AG20443 (cell line): ENCODE data around the gene DESI1.
"Not testable (repeated sequence)": the region's sequence is repeated elsewhere in the genome, so short reads cannot be mapped to it uniquely, and the experiment has no call there.

ENCODE experiments used
- DNase-seq: peaks from one replicate; pipeline ENCODE4 v3.0.0; 2012; ENCODE audit warnings: low spot score, mixed read lengths

Gene DESI1

DNA sequence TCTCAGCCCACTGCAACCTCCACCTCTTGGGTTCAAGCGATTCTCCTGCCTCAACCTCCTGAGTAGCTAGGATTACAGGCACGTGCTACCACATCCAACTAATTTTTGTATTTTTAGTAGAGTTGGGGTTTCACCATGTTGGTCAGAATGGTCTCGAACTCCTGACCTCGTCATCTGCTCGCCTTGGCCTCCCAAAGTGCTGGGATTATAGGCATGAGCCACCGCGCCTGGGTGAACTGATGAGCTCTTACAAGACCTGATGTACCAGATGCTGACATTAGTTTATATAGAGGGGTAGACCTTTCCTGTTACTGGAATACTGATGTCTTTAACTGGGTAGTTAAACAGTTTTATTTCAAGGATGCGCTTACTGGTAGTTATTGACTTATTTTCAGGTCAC lies 13.8 kb upstream of the DESI1 start:
- not testable (repeated sequence) for DNase-seq

DNA sequence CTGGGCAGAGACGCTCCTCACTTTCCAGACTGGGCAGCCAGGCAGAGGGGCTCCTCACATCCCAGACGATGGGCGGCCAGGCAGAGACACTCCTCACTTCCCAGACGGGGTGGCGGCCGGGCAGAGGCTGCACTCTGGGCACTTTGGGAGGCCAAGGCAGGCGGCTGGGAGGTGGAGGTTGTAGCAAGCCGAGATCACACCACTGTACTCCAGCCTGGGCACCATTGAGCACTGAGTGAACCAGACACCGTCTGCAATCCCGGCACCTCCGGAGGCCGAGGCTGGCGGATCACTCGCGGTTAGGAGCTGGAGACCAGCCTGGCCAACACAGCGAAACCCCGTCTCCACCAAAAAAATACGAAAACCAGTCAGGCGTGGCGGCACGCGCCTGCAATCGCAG lies 10.8 kb upstream of the DESI1 start:
- DNase-seq = not testable (repeated sequence)

DNA sequence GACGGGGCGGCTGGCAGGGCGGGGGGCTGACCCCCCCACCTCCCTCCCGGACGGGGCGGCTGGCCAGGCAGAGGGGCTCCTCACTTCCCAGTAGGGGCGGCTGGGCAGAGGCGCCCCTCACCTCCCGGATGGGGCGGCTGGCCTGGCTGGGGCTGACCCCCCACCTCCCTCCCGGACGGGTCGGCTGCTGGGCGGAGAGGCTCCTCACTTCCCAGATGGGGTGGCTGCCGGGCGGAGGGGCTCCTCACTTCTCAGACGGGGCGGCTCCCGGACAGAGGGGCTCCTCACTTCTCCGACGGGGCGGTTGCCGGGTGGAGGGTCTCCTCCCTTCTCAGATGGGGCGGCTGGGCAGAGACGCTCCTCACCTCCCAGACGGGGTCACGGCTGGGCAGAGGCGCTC lies 10.3 kb upstream of the DESI1 start:
- not testable (repeated sequence) for DNase-seq

DNA sequence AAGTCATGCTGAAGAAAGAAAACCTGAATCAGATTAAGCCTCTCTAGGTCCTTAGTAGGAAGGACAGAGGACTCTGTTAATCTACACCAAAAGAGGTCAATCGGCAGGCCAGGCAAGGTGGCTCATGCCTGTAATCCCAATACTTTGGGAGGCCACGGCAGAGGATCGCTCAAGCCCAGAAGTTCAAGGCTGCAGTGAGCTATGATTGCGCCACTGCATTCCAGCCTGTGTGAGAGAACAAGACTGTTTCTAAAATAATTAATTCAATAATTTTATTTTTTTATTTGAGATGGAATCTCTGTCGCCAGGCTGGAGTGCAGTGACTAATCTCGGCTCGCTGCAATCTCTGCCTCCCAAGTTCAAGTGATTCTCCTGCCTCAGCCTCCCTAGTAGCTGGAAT lies 4.7 kb upstream of the DESI1 start:
- DNase-seq = no peak

DNA sequence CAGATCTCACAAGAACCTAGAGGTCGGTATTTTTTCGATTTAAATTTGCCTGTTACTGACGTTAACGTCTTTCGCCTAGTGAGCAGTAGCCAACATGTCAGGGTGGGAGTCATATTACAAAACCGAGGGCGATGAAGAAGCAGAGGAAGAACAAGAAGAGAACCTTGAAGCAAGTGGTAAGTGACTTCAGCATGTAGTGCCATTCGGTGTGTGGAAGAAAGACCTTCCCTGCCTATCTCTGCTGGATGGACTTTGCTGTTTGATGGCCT lies 1.0 kb upstream of the DESI1 start:
- no peak for DNase-seq

DNA sequence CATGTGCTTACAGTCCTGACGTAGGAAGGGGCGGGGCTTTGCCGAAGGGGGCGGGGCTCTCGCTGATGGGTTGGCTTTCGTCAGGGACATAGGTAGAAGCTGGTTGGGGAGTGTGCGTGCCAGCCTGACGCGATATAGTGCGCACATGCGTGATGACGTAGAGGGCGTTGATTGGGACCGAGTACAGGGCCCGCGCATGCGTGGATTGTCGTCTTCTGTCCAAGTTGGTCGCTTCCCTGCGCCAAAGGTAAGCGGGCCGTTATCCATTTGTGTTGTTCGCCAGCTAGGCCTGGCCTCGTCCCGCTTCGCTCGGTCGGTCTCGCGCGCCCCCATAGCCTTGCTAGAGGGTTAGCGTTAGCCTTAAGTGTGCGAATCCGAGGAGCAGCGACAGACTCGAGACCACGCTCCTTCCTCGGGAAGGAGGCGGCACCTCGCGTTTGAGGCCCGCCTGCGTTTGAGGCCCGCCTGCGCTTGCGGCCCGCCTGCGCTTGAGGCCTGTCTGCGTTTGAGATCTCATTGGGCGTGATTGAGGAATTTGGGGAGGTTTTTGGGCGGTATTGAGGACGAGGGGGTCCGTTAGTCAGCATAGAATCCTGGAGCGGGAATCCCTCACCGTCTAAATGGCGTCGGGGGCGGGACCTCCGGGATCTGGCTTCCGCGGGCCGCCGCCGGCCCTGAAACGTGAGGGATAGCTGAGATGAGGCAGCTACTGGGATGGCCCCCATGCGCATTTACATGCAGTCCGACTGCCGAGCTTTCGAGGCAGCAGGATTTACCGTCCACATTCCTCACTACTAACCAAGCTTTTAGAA lies 462 bp upstream of the DESI1 start, which contains the start of gene XRCC6:
TSS of gene XRCC6 (plus strand) at position 197 of the 812 bp plus-strand sequence. CDS start 710 bp downstream, outside the sequence.
- DNase-seq = peak; percentile 100

DNA sequence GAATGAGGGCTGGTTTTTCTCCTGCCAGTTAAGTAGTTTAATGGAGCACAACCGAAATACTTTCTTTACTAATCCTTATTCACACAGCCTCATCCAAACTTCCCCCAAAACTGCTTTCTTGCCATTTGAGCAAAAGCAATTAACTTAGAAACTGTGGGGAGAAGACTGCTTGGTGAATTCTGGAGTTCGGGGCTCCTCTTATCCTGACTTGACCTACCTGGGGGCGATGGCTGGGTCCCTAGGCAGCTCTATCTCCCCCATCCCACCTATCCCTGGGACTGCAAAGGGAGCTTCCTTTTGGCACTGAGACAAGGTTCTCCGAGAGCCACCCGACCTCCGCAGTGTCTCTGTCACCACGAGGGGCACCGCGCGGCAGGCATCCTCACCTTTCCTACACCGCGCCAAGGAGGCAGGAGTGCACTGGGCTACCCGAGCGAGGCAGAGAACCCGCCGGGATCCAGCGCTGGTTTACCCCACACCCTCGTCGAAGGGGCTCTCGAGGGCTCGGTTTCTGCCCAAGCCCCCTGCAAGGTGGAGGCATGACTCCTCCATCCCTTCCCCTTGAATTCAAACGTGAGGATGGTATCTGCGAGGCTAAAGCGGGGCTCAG lies 759 bp downstream of the DESI1 start:
- peak; percentile 37 for DNase-seq

DNA sequence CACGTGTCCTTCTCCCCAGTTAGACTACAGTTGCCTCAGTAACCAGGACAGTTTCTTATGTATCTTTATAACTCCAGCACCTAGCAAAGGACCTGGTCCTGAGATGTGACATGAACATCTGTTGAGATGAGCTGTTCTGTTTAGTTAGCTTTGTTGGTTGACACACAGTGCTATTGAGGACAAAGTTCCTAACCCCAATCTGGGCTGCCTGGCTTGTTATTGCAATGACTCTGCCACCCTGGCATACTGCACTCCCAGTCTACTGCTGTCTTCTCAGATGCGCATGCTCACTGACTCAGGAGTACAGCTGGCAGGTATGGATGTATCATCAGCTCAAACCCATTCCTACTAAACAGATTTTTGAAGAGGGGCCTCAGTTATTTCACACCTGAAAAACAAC lies 7.4 kb downstream of the DESI1 start:
- DNase-seq = no peak

DNA sequence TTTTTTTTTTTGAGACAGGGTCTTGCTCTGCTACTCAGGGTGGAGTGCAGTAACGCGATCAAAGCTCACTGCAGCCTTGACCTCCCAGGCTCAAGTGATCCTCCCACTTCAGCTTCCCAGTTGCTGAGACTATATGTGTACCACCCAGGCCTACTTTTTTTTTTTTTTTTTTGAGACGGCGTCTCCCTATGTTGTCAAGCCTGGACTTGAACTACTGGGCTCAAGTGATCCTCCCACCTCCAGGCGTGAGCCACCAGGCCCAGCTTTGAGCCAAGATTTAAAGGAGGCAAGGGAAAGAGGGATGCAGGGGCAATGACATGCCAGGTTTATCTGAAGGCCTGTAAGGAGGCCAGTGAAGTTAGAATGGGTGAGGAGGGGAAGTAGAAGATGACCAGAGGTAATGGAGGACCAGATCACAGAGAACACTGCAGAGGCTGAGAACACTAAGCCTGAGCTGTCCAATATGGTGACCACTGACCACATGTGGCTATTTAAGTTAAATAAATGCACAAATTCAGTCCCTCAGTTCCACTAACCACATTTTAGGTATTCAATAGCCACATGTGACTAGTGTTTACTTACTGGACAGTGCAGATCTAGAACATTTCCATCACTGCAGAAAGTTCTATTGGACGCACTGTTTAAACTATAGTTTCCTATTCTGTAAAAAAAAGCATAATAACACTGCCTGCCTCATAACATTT lies 8.1 kb downstream of the DESI1 start:
- DNase-seq = no peak

DNA sequence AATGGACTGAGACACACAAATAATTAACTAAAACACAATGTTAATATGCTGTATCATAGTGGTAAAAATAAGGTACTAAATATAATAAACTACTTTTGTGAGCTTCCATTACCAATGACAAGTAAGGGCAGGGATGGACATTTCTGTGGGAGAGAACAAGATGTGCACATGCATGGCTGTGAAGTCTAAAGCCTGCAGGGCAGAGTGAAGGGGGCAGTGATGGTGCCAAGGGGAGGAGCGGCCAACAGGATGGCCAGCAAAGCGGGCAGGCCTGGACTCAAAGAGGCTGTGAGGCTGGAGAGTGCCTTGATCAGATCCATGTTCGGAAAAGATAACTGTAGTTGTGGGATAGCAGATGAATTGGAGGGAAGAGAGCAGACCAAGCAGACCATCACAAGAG lies 12.5 kb downstream of the DESI1 start:
- DNase-seq = no peak

DNA sequence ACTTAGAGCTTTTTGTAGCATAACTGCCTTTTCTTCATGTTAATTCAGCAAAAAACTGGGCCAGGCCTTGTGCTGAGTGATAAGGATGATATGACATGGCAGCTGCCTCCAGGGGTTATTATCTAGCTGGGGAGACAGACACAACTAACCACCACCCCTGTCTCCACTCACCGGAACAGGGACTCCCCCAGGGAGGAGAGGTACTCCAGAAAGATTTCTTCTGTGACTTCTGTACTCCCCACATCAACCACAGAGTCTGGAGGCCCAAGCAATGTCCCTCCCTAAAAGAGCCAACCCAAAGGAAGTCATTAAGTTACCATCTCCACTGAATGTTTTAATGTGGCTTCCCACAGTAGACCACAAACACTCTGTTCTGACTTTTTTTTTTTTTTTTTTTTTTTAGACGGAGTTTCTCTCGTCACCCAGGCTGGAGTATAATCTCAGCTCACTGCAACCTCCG lies 16.9 kb downstream of the DESI1 start:
- DNase-seq = no peak

DNA sequence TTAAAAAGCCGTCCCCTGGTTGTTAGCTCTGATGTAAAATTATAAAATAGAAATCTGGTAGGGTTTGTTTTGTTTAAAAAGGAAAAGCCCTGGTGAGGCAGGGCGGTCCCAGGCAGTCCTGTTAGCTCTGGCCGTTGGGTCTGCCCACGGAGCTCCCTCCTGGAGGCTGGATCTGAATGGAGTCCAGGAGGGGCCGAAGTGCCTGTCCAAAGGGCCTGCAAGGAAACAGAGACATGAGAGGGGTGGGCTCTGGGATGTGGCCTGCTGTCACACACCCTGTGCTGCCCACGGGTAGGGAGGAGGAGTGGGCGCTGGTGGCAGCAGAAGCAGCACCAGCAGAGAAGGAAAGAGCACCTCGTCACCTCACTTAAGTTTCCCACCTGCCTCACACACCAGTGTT lies 19.9 kb downstream of the DESI1 start:
- no peak for DNase-seq

DNA sequence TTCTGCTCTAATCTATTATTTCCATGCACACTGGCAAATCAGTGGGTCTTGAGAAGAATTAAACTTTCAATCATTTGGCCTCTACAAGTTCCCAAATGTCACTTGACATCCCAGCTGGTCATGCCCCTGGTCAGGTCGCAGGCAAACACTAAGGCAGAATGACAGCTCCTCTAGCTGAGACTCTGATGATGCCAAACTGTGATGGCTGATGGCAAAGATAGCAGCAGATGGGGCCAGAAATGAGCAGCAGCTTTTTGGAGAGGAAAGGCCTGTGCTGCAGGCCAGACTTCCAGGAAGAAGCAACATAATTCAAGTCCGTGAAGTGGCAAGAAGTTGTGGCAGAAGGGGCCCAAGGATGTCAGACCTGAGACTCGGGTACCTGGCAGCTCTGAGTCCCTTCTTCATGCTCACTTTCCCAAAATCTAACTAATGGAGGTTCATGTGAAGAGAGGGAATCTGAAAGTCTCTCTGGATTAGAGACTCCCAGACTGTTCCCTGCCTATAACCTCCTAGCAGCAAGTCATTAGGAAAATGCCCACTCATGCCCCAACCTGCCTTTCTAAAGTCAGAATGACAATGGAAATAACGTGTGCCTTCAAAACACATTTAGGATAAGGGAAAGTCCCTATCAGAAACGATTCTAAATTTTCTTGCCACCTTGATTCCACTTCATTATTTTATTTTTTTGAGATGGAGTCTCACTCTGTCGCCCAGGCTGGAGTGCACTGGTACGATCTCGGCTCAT lies 21.8 kb downstream of the DESI1 start:
- no peak for DNase-seq

DNA sequence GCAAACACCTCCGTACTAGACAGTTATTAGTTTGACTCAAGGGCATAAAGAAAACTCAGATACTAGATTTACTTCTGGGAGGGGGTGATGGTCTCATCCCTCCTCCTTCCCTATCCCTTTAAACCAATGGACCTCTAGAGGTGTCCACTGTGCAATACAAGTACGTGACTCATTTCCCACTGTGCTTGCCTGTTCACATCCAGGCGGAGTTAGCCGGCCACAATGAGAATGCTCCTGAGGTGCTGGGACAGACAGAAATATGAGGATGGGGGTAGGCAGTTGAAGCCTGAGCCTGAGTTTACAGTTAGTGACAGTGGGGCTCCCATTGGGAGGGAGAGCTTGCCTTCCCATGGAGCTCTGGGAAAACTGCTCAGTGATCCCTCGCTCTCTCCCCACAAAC lies 22.8 kb downstream of the DESI1 start:
- peak; percentile 74 for DNase-seq

DNA sequence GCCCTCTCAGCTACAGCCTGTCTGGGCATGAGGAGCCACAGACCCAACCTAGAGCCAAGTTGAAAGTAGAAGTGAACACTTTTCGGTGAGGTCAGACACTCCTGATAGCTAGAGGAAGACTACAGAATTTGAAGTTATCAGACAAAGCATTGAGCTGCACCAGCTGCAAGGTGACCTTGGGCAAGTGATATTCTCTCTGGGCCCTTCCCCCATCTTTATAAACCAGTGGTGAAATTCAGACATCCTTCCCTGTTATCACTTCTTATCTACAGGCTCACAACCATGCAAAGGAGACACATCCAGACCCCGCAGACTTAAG lies 23.2 kb downstream of the DESI1 start:
- no peak for DNase-seq

DNA sequence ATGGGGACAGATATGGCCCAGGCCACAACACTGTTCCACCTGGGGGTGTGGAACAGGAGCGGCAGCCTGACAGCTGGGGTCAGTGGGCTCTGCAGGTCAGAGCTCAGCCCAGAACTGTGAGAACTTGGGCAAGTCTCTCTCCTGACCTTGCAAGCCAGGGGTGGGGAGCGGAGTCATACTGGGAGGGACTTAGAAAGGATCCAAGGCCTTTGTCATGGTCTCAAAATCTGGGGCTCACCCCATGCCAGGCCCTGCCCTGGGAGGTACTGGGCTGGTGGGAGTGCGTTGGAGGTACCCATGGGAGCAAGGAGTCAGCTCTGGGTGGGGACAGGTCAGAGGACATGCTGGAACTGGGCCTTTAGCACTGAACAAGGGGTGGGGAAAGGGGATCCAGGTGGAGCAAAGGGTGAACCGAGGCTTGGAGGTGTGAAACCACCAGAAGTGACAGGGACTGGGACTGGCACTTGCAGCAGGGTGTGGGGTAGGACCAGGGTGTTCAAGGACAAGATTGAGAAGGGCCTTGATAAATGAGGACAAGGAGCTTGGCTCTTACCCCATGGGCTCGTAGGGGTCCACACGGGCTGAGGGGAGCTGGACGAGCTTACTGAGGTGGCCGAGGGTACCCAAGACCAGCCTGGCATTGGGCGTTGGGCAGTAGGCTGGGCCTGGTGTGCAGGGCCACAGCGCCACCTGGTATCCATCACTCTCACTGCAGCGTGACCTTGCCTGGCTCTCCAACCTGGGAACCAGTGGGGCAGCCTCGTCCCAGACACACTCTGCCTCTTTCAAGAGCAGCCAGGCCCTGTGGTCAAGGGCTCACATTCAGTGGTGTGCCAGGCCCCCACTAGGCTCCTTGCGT lies 23.8 kb downstream of the DESI1 start:
- DNase-seq = peak; percentile 80

DNA sequence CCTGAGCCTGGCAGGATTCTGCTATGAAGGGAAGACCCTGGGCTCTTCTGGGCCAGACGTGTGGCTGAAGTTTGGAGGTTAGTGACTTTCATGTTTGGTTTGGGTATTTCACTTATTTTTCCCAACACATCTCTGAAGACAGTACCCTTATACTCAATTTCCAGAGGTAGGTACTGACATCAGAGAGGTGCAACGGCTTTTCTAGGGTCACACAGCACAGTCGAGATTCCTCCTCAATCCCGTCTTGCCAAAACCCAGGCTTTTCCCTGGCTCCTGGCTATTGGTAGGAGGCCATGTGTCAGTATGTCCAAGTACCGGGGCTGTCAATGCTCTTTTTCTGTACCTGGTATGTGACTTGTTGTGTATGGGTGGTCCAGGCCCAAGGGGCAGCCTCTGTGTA lies 25.1 kb downstream of the DESI1 start:
- DNase-seq = no peak

DNA sequence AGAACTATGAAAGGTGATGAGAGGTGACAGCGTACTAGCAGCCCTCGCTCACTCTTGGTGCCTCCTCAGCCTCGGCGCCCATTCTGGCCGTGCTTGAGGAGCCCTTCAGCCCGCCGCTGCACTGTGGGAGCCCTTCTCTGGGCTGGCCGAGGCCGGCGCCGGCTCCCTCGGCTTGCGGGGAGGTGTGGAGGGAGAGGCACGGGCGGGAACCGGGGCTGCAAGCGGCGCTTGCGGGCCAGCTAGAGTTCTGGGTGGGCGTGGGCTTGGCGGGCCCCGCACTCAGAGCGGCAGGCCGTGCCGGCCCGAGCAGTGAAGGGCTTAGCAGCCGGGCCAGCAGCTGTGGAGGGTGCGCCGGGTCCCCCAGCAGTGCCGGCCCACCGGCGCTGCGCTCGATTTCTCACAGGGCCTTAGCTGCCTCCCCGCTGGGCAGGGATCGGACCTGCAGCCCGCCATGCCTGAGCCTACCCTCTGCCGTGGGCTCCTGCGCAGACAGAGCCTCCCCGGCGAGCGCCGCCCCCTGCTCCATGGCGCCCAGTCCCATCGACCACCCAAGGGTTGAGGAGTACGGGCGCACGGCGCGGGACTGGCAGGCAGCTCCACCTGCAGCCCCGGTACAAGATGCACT lies 27.4 kb downstream of the DESI1 start:
- not testable (repeated sequence) for DNase-seq

DNA sequence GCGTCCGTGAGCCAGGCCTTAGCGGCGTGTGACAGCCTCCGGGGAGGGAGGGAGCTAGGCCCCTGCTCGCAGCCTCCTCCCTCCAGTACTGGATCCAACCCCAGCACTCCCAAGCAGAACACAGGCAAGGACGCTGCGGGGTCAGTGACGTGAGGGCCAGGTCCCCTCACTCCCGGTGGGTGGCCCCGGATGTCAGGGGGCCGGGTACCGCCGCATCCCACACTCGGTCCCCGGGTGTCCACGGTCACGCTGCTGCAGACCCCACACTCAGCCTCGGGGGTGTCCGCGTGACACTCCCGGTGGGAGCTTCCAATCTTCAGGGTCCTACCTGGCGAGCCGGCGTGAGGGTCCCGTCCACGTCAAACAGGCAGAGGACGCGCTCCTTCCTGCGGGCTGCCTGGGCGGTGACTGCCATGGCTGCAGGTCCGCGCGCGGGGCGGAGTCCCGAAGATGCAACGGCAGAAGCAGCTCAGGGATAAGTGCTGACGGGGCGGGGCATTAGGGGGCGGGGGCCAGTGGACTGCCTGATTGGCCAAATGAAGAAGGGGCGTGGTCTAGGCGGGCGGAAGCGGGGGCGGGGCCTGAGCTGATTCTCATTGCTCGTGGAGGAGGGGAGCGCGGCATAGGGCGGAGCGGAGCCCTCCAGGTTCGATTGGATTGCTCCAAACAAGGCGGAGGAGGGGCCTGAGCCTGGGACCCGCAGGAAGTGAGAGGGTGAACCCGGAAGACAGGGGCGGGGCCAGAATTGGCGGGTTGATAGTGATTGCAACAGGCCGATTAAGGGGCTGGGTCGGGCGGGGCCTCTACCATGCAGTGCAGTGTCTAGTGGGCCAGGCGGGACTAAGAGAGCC lies 31.2 kb downstream of the DESI1 start, which contains the start of gene PMM1:
TSS of gene PMM1 (minus strand) at position 450 of the 851 bp plus-strand sequence. CDS start at position 415, 35 bp downstream.
- DNase-seq = peak; percentile 99

DNA sequence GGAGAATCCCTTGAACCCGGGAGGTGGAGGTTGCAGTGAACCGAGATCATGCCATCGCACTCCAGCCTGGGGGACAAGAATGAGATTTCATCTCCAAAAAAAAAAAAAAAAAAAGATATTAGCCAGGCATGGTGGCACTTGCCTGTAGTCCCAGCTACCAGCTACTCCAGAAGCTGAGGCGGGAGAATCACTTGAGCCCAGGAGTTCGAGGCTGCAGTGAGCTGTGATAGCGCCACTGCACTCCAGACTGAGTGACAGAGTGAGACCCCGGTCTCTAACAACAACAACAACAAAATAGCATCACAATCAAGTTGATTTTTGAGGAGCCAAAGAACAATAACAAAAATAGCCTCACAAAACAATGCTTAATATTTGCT lies 33.5 kb downstream of the DESI1 start:
- no peak for DNase-seq
